ENCODE data around the gene OGFOD3.
"Not testable (repeated sequence)": the region's sequence is repeated elsewhere in the genome, so short reads cannot be mapped to it uniquely, and the experiment has no call there.

The OGFOD3 gene

GRCh38 chr17:82371333-82372248, 46.8 kb downstream of the OGFOD3 start, which contains the start of gene UTS2R:
Gene UTS2R, plus strand, starts transcription at chr17:82371765. Its CDS starts 2,560 bp downstream, at chr17:82374325.
- peak; percentile 42 for DNase-seq

- no peak for DNase-seq
Measured at GRCh38 chr17:82370471-82371332, 47.7 kb downstream of the OGFOD3 start.

GRCh38 chr17:82369211-82369610, 49.2 kb downstream of the OGFOD3 start:
- DNase-seq: no peak

GRCh38 chr17:82367724-82368524, 50.5 kb downstream of the OGFOD3 start:
- peak; percentile 94 for DNase-seq

- no peak for DNase-seq
Measured at GRCh38 chr17:82366749-82367148, 51.6 kb downstream of the OGFOD3 start.

- peak; percentile 82 for DNase-seq
Measured at GRCh38 chr17:82365606-82366295, 52.6 kb downstream of the OGFOD3 start.

GRCh38 chr17:82361885-82362633, 56.3 kb downstream of the OGFOD3 start:
- no peak for DNase-seq

- DNase-seq: not testable (repeated sequence)
Measured at GRCh38 chr17:82359451-82360074, 58.8 kb downstream of the OGFOD3 start.

GRCh38 chr17:82358465-82359350, 59.7 kb downstream of the OGFOD3 start, which contains the start of gene TEX19:
Gene TEX19, plus strand, starts transcription at chr17:82359247. Its CDS starts 2,904 bp downstream, at chr17:82362151.
- DNase-seq: peak; percentile 82

GRCh38 chr17:82357394-82357793, 61.0 kb downstream of the OGFOD3 start:
- DNase-seq: no peak

GRCh38 chr17:82356845-82357355, 61.5 kb downstream of the OGFOD3 start:
- peak; percentile 59 for DNase-seq

- DNase-seq: no peak
Measured at GRCh38 chr17:82355770-82356427, 62.5 kb downstream of the OGFOD3 start.

GRCh38 chr17:82354804-82355308, 63.5 kb downstream of the OGFOD3 start:
- no peak for DNase-seq

- no peak for DNase-seq
Measured at GRCh38 chr17:82353484-82353883, 64.9 kb downstream of the OGFOD3 start.

GRCh38 chr17:82351713-82352488, 66.5 kb downstream of the OGFOD3 start:
- DNase-seq: peak; percentile 95

GRCh38 chr17:82351254-82351712, 67.1 kb downstream of the OGFOD3 start:
- DNase-seq: no peak

GRCh38 chr17:82350182-82351030, 68.0 kb downstream of the OGFOD3 start:
- peak; percentile 50 for DNase-seq
